Erythroblast (primary cell): ENCODE data around the gene PIP5K1C.
A peak's percentile ranks its signal among the peaks of the same experiment; 100 is the strongest.

Experiments
- DNase-seq, 2 experiments: peaks; one replicate each; lab custom pipeline; 2025; lab: John Stamatoyannopoulos, UW
- GATA1 ChIP-seq: IDR thresholded peaks from 2 replicates; pipeline ENCODE4 v1.6.1; 2011; ENCODE audit warnings: low read depth, mild to moderate bottlenecking, control low read depth, low read length, moderate library complexity
- POLR2A ChIP-seq: IDR thresholded peaks from 2 replicates; pipeline ENCODE4 v1.6.1; 2011; ENCODE audit warnings: mild to moderate bottlenecking, low read length

The PIP5K1C gene

GRCh38 chr19:3694361-3695123 lies 5.7 kb downstream of the PIP5K1C start:
- no peak for DNase-seq
- no peak for TF ChIP-seq POLR2A
- no peak for TF ChIP-seq GATA1

GRCh38 chr19:3693025-3693925 lies 7.0 kb downstream of the PIP5K1C start:
- no peak for DNase-seq
- TF ChIP-seq POLR2A (no peak), GATA1 (no peak)

- TF ChIP-seq GATA1 (no peak), POLR2A (no peak)
- DNase-seq: peak in 1 of 2 experiments; percentile 56
Measured at GRCh38 chr19:3692141-3693024, 7.9 kb downstream of the PIP5K1C start.

GRCh38 chr19:3691726-3692125 lies 8.5 kb downstream of the PIP5K1C start:
- DNase-seq: no peak
- no peak for TF ChIP-seq GATA1
- no peak for TF ChIP-seq POLR2A

GRCh38 chr19:3691372-3691716 lies 8.9 kb downstream of the PIP5K1C start:
- no peak for DNase-seq
- TF ChIP-seq GATA1 (no peak), POLR2A (no peak)

GRCh38 chr19:3690551-3691371 lies 9.5 kb downstream of the PIP5K1C start:
- DNase-seq: no peak
- TF ChIP-seq GATA1 (no peak), POLR2A (no peak)

GRCh38 chr19:3687774-3688706 lies 12.2 kb downstream of the PIP5K1C start:
- TF ChIP-seq GATA1 (no peak), POLR2A (no peak)
- no peak for DNase-seq

GRCh38 chr19:3687393-3687773 lies 12.9 kb downstream of the PIP5K1C start:
- TF ChIP-seq GATA1 (no peak), POLR2A (no peak)
- DNase-seq: no peak

- no peak for TF ChIP-seq POLR2A
- no peak for TF ChIP-seq GATA1
- no peak for DNase-seq
Measured at GRCh38 chr19:3684817-3685410, 15.4 kb downstream of the PIP5K1C start.

- TF ChIP-seq GATA1 (no peak), POLR2A (no peak)
- no peak for DNase-seq
Measured at GRCh38 chr19:3684054-3684816, 16.0 kb downstream of the PIP5K1C start.

GRCh38 chr19:3683405-3684053 lies 16.7 kb downstream of the PIP5K1C start:
- TF ChIP-seq POLR2A (no peak), GATA1 (no peak)
- DNase-seq: no peak
